ENCODE results near the gene DENND2A.

Gene DENND2A

GRCh38 chr7:140619176-140619575 is 21.4 kb downstream of the DENND2A start:
- DNase-seq (ENCODE audit: low read depth) = no peak

- DNase-seq (ENCODE audit: low read depth) = no peak
Measured at GRCh38 chr7:140618306-140618705, 22.3 kb downstream of the DENND2A start.

- DNase-seq (ENCODE audit: low read depth) = no peak
Measured at GRCh38 chr7:140617081-140617480, 23.5 kb downstream of the DENND2A start.

- DNase-seq (ENCODE audit: low read depth) = no peak
Measured at GRCh38 chr7:140616328-140616727, 24.3 kb downstream of the DENND2A start.

- no peak for DNase-seq (ENCODE audit: low read depth)
Measured at GRCh38 chr7:140611641-140612040, 29.0 kb downstream of the DENND2A start.

GRCh38 chr7:140610204-140611165 is 30.1 kb downstream of the DENND2A start:
- DNase-seq (ENCODE audit: low read depth) = no peak

- DNase-seq (ENCODE audit: low read depth) = peak; percentile 62
Measured at GRCh38 chr7:140609646-140610045, 31.0 kb downstream of the DENND2A start.

GRCh38 chr7:140607441-140607989 is 33.1 kb downstream of the DENND2A start:
- peak; percentile 57 for DNase-seq (ENCODE audit: low read depth)

GRCh38 chr7:140605337-140605736 is 35.3 kb downstream of the DENND2A start:
- DNase-seq (ENCODE audit: low read depth) = no peak

- DNase-seq (ENCODE audit: low read depth) = peak; percentile 37
Measured at GRCh38 chr7:140604760-140605159, 35.9 kb downstream of the DENND2A start.

GRCh38 chr7:140604076-140604475 is 36.5 kb downstream of the DENND2A start:
- no peak for DNase-seq (ENCODE audit: low read depth)

GRCh38 chr7:140601566-140602174 is 38.9 kb downstream of the DENND2A start:
- no peak for DNase-seq (ENCODE audit: low read depth)

GRCh38 chr7:140600341-140600740 is 40.3 kb downstream of the DENND2A start:
- DNase-seq (ENCODE audit: low read depth) = no peak

GRCh38 chr7:140597428-140597949 is 43.1 kb downstream of the DENND2A start:
- no peak for DNase-seq (ENCODE audit: low read depth)

GRCh38 chr7:140596519-140597427 is 43.8 kb downstream of the DENND2A start:
- DNase-seq (ENCODE audit: low read depth) = peak; percentile 31

- DNase-seq (ENCODE audit: low read depth) = no peak
Measured at GRCh38 chr7:140595468-140596092, 45.0 kb downstream of the DENND2A start.

GRCh38 chr7:140594131-140594691 is 46.4 kb downstream of the DENND2A start:
- DNase-seq (ENCODE audit: low read depth) = no peak

- DNase-seq (ENCODE audit: low read depth) = no peak
Measured at GRCh38 chr7:140593672-140593982, 47.0 kb downstream of the DENND2A start.

- no peak for DNase-seq (ENCODE audit: low read depth)
Measured at GRCh38 chr7:140592964-140593671, 47.5 kb downstream of the DENND2A start.

GRCh38 chr7:140591180-140591902 is 49.3 kb downstream of the DENND2A start:
- no peak for DNase-seq (ENCODE audit: low read depth)

Measured in fibroblast of the conjunctiva (primary cell).